MM.1S (cell line): ENCODE results near the gene KSR2.

Experiments
- DNase-seq: peaks from one replicate; pipeline ENCODE4 v3.0.0-alpha.2; 2015
- H2AFZ ChIP-seq: fragments of 300-600 bp; sonication (generic); 2 replicates; pipeline ENCODE4 v1.6.0; 2016; ENCODE audit warnings: antibody characterized with exemption, low read length
- H3F3A ChIP-seq: fragments of 300-600 bp; sonication (generic); 2 replicates; pipeline ENCODE4 v1.6.1; 2016; ENCODE audit warnings: mild to moderate bottlenecking, antibody characterized with exemption, low read length, moderate library complexity, mixed read lengths; ENCODE audit not compliant: insufficient read depth
- H3K27ac ChIP-seq: fragments of 300-600 bp; sonication (generic); 2 replicates; pipeline ENCODE4 v1.5.1; 2016; ENCODE audit warnings: mild to moderate bottlenecking, low read length
- H3K27me3 ChIP-seq: fragments of 300-600 bp; sonication (generic); replicated peaks from 2 replicates; pipeline ENCODE4 v1.6.0; 2016; ENCODE audit warnings: low read length; ENCODE audit not compliant: insufficient read depth
- H3K36me3 ChIP-seq: fragments of 300-600 bp; sonication (generic); replicated peaks from 2 replicates; pipeline ENCODE4 v1.6.1; 2016; ENCODE audit warnings: mild to moderate bottlenecking, low read length, mixed read lengths; ENCODE audit not compliant: insufficient read depth
- H3K4me1 ChIP-seq: fragments of 300-600 bp; sonication (generic); 2 replicates; pipeline ENCODE4 v1.6.1; 2016; ENCODE audit warnings: low read length, mixed read lengths
- H3K4me2 ChIP-seq: fragments of 300-600 bp; sonication (generic); 2 replicates; pipeline ENCODE4 v1.6.0; 2016; ENCODE audit warnings: low read depth, low read length
- H3K4me3 ChIP-seq: fragments of 300-600 bp; sonication (generic); 2 replicates; pipeline ENCODE4 v1.5.1; 2016; ENCODE audit warnings: low read length, mixed read lengths
- H3K79me2 ChIP-seq: fragments of 300-600 bp; sonication (generic); 2 replicates; pipeline ENCODE4 v1.6.1; 2016; ENCODE audit warnings: mixed run types, low read length, mixed read lengths
- H3K9ac ChIP-seq: fragments of 300-600 bp; sonication (generic); 2 replicates; pipeline ENCODE4 v1.6.1; 2016; ENCODE audit warnings: low read length, mixed read lengths
- H3K9me2 ChIP-seq: fragments of 300-600 bp; sonication (generic); replicated peaks from 2 replicates; pipeline ENCODE4 v1.6.1; 2016; ENCODE audit warnings: mild to moderate bottlenecking, low read length, mixed read lengths; ENCODE audit not compliant: insufficient read depth
- H3K9me3 ChIP-seq: fragments of 300-600 bp; sonication (generic); replicated peaks from 2 replicates; pipeline ENCODE4 v1.6.1; 2016; ENCODE audit warnings: mild to moderate bottlenecking, low read length, mixed read lengths; ENCODE audit not compliant: insufficient read depth
- H4K20me1 ChIP-seq: fragments of 300-600 bp; sonication (generic); 2 replicates; pipeline ENCODE4 v1.6.1; 2016; ENCODE audit warnings: mild to moderate bottlenecking, low read length, moderate library complexity, mixed read lengths; ENCODE audit not compliant: insufficient read depth
- CTCF ChIP-seq: fragments of 300-600 bp; sonication (generic); IDR thresholded peaks from 2 replicates; pipeline ENCODE4 v1.5.1; 2016; ENCODE audit warnings: antibody characterized with exemption, low read length, mixed read lengths
- EZH2 ChIP-seq: fragments of 300-600 bp; sonication (generic); optimal IDR thresholded peaks from 2 replicates; pipeline ENCODE3; 2017; ENCODE audit warnings: low read depth, mild to moderate bottlenecking, antibody characterized with exemption, low read length, mixed read lengths
- EZH2phosphoT487 ChIP-seq: fragments of 300-600 bp; sonication (generic); IDR thresholded peaks from 2 replicates; pipeline ENCODE4 v1.6.1; 2018; ENCODE audit warnings: antibody characterized with exemption, low read length

Gene KSR2

GRCh38 chr12:117744418-117744817, 224.4 kb downstream of the KSR2 start:
- H3K27me3 ChIP-seq: no peaks in the 10 kb centered on the region
- H3K9ac ChIP-seq: no peak overlapping the region
- H3K4me3 ChIP-seq: no peak overlapping the region
- H3K9me3 ChIP-seq: no peaks in the 10 kb centered on the region
- H3K27ac ChIP-seq: no peak overlapping the region
- no peaks in the 10 kb centered on the region for H3K79me2 ChIP-seq
- H3K4me2 ChIP-seq: no peak overlapping the region
- H4K20me1 ChIP-seq: no peaks in the 10 kb centered on the region
- no peaks in the 10 kb centered on the region for H3K4me1 ChIP-seq
- TF ChIP-seq CTCF (no peak), EZH2 (no peak), EZH2phosphoT487 (no peak)
- no peaks in the 10 kb centered on the region for H3K36me3 ChIP-seq
- no peak for DNase-seq
- no peak overlapping the region for H2AFZ ChIP-seq
- no peaks in the 10 kb centered on the region for H3K9me2 ChIP-seq
- H3F3A ChIP-seq: no peaks in the 10 kb centered on the region

GRCh38 chr12:117743761-117744160, 225.0 kb downstream of the KSR2 start:
- H3K9me3 ChIP-seq: no peaks in the 10 kb centered on the region
- H3F3A ChIP-seq: no peaks in the 10 kb centered on the region
- TF ChIP-seq EZH2 (no peak), EZH2phosphoT487 (no peak), CTCF (no peak)
- H3K9me2 ChIP-seq: no peaks in the 10 kb centered on the region
- H3K36me3 ChIP-seq: no peaks in the 10 kb centered on the region
- no peaks in the 10 kb centered on the region for H3K27me3 ChIP-seq
- no peak overlapping the region for H2AFZ ChIP-seq
- H3K27ac ChIP-seq: no peak overlapping the region
- no peaks in the 10 kb centered on the region for H3K4me1 ChIP-seq
- no peak for DNase-seq
- H3K4me3 ChIP-seq: no peak overlapping the region
- no peak overlapping the region for H3K9ac ChIP-seq
- no peaks in the 10 kb centered on the region for H3K79me2 ChIP-seq
- no peak overlapping the region for H3K4me2 ChIP-seq
- no peaks in the 10 kb centered on the region for H4K20me1 ChIP-seq

GRCh38 chr12:117742721-117743120, 226.1 kb downstream of the KSR2 start:
- H2AFZ ChIP-seq: no peak overlapping the region
- no peaks in the 10 kb centered on the region for H3K9me2 ChIP-seq
- no peaks in the 10 kb centered on the region for H3F3A ChIP-seq
- H3K4me1 ChIP-seq: no peaks in the 10 kb centered on the region
- H3K27me3 ChIP-seq: no peaks in the 10 kb centered on the region
- no peaks in the 10 kb centered on the region for H3K79me2 ChIP-seq
- TF ChIP-seq EZH2: no peak
- TF ChIP-seq EZH2phosphoT487: no peak
- no peak for TF ChIP-seq CTCF
- no peak overlapping the region for H3K27ac ChIP-seq
- H4K20me1 ChIP-seq: no peaks in the 10 kb centered on the region
- H3K36me3 ChIP-seq: no peaks in the 10 kb centered on the region
- H3K4me2 ChIP-seq: no peak overlapping the region
- H3K9me3 ChIP-seq: no peaks in the 10 kb centered on the region
- no peak for DNase-seq
- no peak overlapping the region for H3K9ac ChIP-seq
- no peak overlapping the region for H3K4me3 ChIP-seq
